IPS-18c (cell line): ENCODE measurements around the gene FAM156B.
"Not testable (repeated sequence)": the region's sequence is repeated elsewhere in the genome, so short reads cannot be mapped to it uniquely, and the experiment has no call there.

Experiments used
- H3K4me3 ChIP-seq: 2 replicates; pipeline ENCODE4 v1.7.0; 2013; ENCODE audit warnings: low read depth, mild to moderate bottlenecking, low read length, moderate library complexity; ENCODE audit not compliant: insufficient read depth
- H3K9me3 ChIP-seq: one replicate; pipeline ENCODE4 v1.6.1; 2013; ENCODE audit warnings: mild to moderate bottlenecking, low read length, moderate library complexity; ENCODE audit not compliant: control insufficient read depth, insufficient read depth

The FAM156B gene

DNA sequence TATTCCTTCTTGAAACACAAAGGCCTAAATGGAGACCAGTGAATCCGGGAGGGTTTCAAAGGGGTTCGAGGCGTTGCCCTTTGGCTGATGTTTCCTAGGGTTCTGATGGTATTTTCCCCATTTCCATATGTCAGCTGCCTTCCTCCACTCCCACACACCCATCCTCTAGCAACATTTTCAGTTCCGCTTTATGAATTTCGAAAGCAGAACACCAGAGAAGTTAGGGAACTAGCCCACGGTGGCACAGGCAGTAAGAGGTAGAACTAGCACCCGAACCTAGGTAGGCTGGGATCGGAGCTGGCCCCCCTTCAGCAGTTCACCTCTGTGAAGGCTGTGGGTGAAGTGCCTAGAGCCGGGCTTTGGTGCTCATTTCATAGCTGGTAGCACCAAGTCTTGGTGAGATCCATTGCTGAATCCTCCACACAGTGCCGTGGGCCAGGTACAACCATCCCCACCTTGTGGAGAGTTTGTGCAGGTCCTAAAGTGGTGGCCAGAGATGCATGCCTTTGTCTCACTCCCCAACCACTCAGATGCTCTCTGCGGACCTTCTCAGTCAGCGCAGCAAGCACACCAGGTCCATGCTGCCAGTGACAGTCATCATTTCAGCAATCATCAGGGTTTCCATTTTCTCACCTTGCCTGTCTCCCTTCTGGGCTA, 12.3 kb downstream of the FAM156B start:
- not testable (repeated sequence) for H3K4me3 ChIP-seq

DNA sequence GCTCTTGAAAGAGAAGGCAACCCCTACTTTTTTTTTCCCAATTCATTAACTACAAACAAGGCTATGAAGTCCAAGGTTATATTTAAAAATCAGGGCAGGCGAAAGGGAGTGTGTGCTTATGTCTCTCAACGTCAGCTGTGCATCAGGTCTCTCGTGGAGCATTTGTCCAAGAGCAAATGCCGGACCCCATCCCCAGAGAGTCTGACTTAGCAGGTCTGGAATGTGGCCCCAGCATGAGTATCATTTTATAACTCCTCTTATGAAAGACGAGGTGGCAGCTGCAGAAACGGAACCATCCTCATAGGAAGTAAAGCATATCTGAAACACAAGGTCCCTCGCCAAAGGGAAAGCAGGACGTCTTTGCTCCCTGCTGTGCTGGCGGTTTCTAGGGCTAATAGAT, 16.6 kb downstream of the FAM156B start:
- not testable (repeated sequence) for H3K9me3 ChIP-seq, H3K4me3 ChIP-seq

More for the DNA sequence above, 12.3 kb downstream of the FAM156B start:
- not testable (repeated sequence) for H3K9me3 ChIP-seq

DNA sequence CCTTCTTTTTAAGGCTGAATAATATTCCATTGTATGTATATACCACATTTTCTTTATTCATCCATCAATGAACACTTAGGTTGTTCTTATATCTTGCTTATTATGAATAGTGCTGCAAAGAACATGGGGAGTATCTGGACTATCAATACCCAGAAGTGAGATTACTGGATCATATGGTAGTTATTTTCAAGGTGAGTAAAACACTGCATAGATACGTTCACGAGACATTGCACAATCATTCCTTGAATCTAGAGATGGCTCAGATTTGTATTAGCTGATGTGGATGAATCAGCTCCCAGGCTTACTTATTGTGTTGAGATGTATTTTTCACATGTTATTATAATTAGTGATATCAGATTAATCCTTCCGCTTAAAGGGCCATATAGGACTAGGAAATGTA, 17.6 kb downstream of the FAM156B start:
- not testable (repeated sequence) for H3K9me3 ChIP-seq, H3K4me3 ChIP-seq

DNA sequence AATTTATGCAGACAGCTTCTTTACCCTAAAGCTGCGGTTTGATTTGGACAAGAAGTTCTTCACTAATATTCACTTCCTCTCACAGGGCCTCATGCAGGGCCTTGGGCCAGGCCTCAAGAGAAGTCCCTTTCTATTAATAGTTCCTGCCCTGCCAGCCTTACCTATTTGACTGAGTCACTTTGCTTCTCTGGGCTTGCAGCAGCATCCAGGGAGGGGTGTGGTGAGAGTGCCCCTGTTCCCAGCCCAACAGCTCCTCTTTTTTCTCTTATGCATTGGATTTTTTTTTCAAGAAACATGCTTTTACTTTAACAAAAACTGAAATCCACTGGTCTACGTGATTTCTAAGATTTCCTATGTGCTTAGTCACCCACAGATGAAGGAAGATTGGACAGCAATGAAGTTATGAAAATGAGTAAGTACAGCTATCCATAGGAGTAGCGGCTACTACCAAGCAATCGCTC, 26.7 kb downstream of the FAM156B start:
- H3K9me3 ChIP-seq: peaks cover 14% of the 10 kb centered on the region
- no peak overlapping the region for H3K4me3 ChIP-seq

DNA sequence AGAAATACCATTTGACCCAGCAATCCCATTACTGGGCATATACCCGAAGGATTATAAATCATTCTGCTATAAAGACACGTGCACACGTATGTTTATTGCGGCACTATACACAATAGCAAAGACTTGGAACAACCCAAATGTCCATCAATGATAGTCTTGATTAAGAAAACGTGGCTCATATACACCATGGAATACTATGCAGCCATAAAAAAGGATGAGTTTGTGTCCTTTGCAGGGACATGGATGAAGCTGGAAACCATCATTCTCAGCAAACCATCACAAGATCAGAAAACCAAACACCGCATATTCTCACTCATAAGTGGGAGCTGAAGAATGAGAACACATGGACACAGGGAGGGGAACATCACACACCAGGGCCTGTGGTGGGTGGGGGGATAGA, 33.1 kb downstream of the FAM156B start:
- H3K4me3 ChIP-seq: not testable (repeated sequence)

DNA sequence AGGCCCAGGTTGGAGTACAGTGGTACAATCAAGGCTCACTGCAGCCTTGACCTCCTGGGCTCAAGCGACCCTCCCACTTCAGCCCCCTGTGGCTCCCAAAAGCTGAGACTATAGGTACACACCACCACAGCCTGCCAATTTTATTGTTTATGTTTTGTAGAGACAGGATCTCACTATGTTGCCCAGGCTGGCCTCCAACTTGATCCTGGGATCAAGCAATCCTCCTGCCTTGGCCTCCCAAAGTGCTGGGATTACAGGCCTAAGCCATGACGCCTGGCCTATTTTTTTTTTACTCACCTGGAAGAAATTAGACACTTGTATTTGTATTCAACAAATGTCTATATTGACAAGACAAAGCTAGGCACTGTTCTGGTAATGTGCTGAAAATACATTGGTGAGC, 36.1 kb downstream of the FAM156B start:
- Histone ChIP-seq H3K4me3 (no peak overlapping the region), H3K9me3 (no peaks in the 10 kb centered on the region)

More for the DNA sequence above, 33.1 kb downstream of the FAM156B start:
- H3K9me3 ChIP-seq: not testable (repeated sequence)

DNA sequence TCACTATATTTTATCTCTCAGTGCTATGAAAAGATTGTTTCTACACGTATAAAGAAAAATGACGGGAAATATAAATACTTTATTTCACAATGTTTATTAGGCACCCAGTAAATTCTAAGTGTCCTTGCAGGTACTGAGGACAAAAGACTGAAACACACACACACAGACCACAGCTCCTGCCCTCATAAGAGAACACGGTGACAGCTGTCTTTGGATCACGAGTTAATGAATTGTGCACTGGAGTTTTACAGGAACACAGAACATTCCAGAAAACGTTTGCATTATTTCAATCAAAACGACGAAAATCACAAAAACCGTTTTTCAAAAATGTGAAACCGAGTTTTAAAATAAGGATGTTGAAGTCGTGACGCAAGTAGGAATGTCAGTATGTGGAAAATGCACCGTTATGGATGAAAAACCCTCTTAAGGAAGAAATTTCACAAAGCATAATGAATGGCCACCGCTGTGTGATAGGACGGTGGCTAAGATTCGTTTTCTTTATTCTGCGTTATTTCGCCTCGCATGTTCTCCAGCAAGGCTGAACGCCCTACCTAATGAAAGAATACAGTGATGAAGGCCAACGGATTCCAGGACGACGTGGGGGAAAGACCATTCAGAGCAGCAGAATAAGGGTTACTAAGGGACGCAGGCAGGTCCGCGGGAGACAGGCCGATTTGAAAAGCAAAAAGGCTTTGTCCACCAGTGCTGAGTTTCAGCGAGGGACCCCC, 37.0 kb downstream of the FAM156B start:
- H3K9me3 ChIP-seq: no peaks in the 10 kb centered on the region
- H3K4me3 ChIP-seq: peak overlapping the region; percentile 37; the same call in 1 of the 2 replicates

DNA sequence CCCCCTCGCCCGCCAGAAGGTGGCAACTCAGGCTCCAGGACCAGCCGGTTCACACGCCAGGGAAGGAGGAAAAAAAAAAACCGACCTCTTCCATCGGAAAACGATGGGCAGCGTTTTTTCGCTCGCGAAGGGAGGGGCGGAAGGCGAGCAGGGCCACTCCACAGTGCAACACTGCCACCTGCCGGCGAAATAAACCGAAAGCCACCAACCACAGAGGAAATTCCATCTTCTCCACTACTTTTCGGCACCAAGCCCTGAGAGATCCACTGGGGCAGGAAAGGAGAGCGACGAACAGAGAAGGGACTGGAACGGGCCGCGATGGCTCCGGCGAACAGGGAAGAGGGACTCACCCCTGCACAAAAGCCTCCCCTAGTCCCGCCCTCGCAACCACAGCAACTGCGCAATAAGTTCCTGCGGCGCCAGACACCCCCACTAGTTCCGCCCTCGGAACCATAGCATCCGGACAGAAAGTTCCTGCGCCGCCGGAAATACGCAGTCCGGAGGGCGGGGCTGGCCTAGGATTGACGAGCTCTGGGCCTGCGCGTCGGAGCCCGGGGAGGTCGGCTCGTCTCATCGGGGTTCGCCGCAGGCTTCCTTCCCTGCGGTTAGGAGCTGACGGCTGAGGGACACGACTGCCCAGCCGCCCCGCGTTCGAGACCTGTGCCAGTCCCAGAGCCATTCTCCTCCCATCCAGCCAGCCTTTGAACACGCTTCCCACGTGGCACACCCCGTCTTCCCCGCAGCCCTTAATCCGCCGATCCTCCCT, 37.8 kb downstream of the FAM156B start:
- Histone ChIP-seq H3K9me3 (no peaks in the 10 kb centered on the region), H3K4me3 (peak overlapping the region; percentile 63)

DNA sequence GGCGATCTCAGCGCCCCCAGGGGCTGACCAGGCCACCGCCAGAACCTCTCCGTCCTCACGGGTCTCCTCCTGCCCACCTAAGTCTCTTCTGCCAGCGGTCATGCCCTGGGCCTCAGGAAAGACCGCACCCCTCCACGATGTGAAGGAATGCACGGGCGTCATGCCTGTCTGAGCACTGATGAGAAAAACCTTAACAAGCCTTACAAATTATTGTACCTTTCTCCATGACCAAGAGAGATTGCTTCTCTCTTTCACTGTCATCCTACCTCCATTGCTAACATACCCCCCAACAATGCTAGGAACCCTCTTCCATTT, 38.3 kb downstream of the FAM156B start:
- H3K4me3 ChIP-seq: peak overlapping the region; percentile 63
- H3K9me3 ChIP-seq: not testable (repeated sequence)

DNA sequence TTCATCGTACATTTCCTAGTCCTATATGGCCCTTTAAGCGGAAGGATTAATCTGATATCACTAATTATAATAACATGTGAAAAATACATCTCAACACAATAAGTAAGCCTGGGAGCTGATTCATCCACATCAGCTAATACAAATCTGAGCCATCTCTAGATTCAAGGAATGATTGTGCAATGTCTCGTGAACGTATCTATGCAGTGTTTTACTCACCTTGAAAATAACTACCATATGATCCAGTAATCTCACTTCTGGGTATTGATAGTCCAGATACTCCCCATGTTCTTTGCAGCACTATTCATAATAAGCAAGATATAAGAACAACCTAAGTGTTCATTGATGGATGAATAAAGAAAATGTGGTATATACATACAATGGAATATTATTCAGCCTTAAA, 43.6 kb downstream of the FAM156B start:
- not testable (repeated sequence) for H3K4me3 ChIP-seq, H3K9me3 ChIP-seq

DNA sequence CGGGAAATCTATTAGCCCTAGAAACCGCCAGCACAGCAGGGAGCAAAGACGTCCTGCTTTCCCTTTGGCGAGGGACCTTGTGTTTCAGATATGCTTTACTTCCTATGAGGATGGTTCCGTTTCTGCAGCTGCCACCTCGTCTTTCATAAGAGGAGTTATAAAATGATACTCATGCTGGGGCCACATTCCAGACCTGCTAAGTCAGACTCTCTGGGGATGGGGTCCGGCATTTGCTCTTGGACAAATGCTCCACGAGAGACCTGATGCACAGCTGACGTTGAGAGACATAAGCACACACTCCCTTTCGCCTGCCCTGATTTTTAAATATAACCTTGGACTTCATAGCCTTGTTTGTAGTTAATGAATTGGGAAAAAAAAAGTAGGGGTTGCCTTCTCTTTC, 44.6 kb downstream of the FAM156B start:
- H3K4me3 ChIP-seq, H3K9me3 ChIP-seq: not testable (repeated sequence)

DNA sequence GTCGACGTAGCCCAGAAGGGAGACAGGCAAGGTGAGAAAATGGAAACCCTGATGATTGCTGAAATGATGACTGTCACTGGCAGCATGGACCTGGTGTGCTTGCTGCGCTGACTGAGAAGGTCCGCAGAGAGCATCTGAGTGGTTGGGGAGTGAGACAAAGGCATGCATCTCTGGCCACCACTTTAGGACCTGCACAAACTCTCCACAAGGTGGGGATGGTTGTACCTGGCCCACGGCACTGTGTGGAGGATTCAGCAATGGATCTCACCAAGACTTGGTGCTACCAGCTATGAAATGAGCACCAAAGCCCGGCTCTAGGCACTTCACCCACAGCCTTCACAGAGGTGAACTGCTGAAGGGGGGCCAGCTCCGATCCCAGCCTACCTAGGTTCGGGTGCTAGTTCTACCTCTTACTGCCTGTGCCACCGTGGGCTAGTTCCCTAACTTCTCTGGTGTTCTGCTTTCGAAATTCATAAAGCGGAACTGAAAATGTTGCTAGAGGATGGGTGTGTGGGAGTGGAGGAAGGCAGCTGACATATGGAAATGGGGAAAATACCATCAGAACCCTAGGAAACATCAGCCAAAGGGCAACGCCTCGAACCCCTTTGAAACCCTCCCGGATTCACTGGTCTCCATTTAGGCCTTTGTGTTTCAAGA, 48.8 kb downstream of the FAM156B start:
- not testable (repeated sequence) for H3K9me3 ChIP-seq, H3K4me3 ChIP-seq

DNA sequence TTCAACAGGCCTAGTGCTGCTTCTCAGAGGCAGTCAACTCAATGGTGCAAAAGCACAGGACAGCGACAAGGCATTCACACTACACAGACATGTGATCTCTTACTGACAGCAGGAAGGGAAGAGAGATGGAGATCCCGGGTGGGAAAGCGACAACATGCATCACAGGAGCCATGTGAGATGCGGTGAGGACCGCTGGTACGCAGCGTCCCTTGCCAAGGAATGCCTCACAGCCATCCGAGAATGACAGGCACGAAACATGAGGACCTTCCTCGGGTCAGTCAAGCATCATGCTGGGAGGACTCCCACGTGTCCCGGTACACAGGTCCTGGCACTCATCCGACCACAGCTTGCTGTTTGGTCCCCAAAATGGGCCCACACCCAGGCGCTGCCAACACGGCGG, 50.4 kb downstream of the FAM156B start:
- H3K9me3 ChIP-seq, H3K4me3 ChIP-seq: not testable (repeated sequence)

DNA sequence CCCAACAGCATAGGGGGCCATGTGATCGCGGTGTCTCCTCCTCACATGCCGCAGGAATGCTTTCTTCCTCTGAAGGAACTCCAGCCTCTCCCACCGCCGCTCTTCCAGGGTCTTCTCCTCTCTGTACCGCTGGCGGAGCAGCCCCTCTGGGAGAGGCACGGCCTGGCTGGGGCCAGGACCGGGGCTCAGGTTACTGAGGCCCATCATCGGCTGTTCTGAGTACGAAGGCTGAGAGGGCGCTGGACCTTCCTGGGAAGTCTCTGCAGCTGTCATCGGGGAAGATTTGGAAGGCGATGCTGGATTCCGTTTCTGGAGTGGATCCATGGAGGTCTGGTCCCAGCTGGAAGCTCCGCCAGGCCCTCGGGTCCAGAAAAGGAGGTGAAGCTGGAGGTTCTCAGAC, 51.1 kb downstream of the FAM156B start:
- H3K9me3 ChIP-seq, H3K4me3 ChIP-seq: not testable (repeated sequence)

DNA sequence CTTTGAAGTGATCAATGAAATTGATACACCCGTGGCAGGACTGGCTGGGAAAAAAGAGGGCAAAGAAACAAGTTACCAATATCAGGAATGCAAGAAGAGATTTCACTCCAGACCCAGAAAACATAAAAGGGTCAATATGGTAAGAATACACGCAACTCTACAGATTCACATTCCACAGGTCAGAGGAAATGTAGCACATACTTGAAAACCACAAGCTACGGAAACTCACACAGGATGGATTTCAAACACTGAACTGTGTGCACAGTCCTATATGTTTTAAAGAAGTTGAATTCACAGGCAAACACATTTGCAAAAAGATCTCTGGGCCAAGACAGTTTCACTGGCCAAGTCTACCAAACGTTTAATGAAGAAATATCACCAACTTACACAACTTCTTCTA, 52.2 kb downstream of the FAM156B start:
- not testable (repeated sequence) for H3K9me3 ChIP-seq, H3K4me3 ChIP-seq

DNA sequence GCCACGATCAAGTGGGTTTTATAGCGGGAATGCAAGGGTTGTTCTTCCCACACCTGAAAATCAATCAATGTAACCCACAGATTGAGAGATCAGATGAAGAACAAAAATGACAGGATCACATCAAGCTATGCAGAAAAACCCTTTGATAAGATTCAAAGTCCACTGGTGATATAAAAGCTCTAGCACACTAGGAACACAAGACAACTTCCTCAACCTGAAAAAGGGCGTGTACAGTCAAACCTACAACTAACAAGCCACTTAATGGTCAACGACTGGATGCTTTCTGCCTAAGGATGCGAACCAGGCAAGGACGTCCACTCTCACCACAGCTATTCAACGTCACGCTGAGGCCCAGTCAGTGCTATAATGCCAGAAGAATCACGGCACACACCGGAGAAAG, 52.8 kb downstream of the FAM156B start:
- H3K9me3 ChIP-seq, H3K4me3 ChIP-seq: not testable (repeated sequence)
